ENCODE results near the gene TJP1. TPM values are rescaled to one million over a fixed set of nuclear protein-coding genes. Genes with fewer than 3 reads are reported as not detected.
A peak's percentile ranks its signal among the peaks of the same experiment; 100 is the strongest.

TJP1 gene
- total and polyA plus RNA-seq, 8 donors = 14.7 to 80.0 (median 39.0) TPM

DNA sequence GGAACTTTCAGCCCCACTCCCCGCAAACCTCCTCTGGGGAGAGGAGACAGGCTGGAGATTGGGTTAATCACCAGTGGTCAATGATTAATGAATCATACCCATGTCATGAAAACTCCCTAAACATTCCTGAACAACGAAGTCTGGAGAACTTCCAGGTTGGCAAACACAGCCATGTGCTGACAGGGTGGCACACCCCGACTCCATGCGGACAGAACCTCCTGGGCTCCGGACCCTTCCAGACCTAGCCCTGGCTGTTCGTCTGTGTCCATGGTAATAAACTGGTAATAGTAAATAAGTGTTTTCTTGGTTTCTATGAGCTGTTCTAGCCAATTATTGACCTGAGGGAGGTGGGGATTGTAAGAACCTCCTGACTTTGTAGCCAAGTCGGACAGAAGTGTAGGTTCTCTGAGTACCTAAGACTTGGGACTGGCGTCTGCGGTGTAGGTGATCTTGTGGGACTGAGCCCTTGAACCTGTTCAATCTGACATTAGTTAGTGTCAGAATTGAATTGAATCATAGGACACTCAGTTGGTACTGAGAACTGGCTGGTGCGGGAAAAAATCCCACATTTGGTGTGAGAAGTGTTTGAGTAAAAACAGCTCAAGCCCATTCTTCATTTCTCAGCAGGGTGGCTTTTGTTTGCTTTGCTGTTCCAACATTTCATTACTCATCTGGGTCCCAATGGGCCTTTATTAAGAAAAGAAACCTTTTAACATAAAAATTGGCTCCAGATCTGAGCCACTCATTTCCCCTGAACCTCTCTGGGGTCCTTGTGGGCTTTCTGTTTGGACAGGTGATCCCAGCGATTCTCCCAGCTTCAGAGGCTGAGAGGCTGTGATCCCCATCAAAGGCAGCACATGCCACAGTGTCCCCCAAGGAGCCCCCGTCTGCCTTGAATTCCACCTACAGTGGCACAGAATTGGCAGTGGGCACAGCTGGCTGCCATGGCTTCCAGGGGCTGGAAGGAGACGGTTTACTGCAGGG, 151.0 kb downstream of the TJP1 start:
- peak overlapping the region; percentile 54 to 90 (median 78) for H3K27ac ChIP-seq
- intact Hi-C loops (cut with DNase I) = no loop called here

GRCh38 chr15:29670266-29670665, 152.0 kb downstream of the TJP1 start:
- no peaks in the 10 kb centered on the region for H3K9me3 ChIP-seq
- TF ChIP-seq, protein P1, sequence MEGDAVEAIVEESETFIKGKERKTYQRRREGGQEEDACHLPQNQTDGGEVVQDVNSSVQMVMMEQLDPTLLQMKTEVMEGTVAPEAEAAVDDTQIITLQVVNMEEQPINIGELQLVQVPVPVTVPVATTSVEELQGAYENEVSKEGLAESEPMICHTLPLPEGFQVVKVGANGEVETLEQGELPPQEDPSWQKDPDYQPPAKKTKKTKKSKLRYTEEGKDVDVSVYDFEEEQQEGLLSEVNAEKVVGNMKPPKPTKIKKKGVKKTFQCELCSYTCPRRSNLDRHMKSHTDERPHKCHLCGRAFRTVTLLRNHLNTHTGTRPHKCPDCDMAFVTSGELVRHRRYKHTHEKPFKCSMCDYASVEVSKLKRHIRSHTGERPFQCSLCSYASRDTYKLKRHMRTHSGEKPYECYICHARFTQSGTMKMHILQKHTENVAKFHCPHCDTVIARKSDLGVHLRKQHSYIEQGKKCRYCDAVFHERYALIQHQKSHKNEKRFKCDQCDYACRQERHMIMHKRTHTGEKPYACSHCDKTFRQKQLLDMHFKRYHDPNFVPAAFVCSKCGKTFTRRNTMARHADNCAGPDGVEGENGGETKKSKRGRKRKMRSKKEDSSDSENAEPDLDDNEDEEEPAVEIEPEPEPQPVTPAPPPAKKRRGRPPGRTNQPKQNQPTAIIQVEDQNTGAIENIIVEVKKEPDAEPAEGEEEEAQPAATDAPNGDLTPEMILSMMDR (IDR thresholded peaks at IDR 0.05) = no peak
- FAIRE-seq (no peak), ATAC-seq (no peak), DNase-seq (no peak)
- no peaks in the 10 kb centered on the region for H3K27me3 ChIP-seq
- 78% methylated on average over 8 of the region's 8 CpGs for WGBS, 2 donors
- H3K27ac ChIP-seq = peak overlapping the region; percentile 54 to 90 (median 78)
- no peaks in the 10 kb centered on the region for H3K36me3 ChIP-seq
- no peak overlapping the region for H3K4me3 ChIP-seq
- intact Hi-C loops (cut with DNase I) = no loop called here
- H3K4me1 ChIP-seq = peaks cover 20 to 21% (median 20%) of the 10 kb centered on the region in 3 donors

More for the DNA sequence above, 151.0 kb downstream of the TJP1 start:
- H3K9me3 ChIP-seq = no peaks in the 10 kb centered on the region
- H3K4me3 ChIP-seq = peak overlapping the region in 2 of 4 donors; percentile 18 to 19
- H3K36me3 ChIP-seq = no peaks in the 10 kb centered on the region
- ATAC-seq (peak; percentile 72 to 81 (median 78)), DNase-seq (peak in 5 of 6 donors; percentile 72 to 93 (median 87)), FAIRE-seq (no peak)
- no peaks in the 10 kb centered on the region for H3K27me3 ChIP-seq
- H3K4me1 ChIP-seq = peaks cover 20 to 21% (median 20%) of the 10 kb centered on the region in 3 donors
- TF ChIP-seq, protein P1 (IDR thresholded peaks at IDR 0.05) = no peak
- WGBS, 2 donors = 23 to 26% methylated on average over 13 of the region's 13 CpGs

- intact Hi-C loops (cut with DNase I) = no loop called here
- Histone ChIP-seq H3K27me3 (no peaks in the 10 kb centered on the region), H3K4me3 (no peak overlapping the region), H3K4me1 (peaks cover 20 to 21% (median 20%) of the 10 kb centered on the region in 3 donors), H3K9me3 (no peaks in the 10 kb centered on the region), H3K36me3 (no peaks in the 10 kb centered on the region), H3K27ac (peak overlapping the region in 3 of 4 donors; percentile 75 to 90 (median 80))
- ATAC-seq (no peak), DNase-seq (no peak), FAIRE-seq (no peak)
- TF ChIP-seq, protein P1 (IDR thresholded peaks at IDR 0.05) = no peak
- 69 to 70% methylated on average over 9 of the region's 9 CpGs for WGBS, 2 donors
These were observed 152.4 kb downstream of the TJP1 start for GRCh38 chr15:29669823-29670222.

- DNase-seq (peak; percentile 79 to 92 (median 85)), FAIRE-seq (no peak)
These were observed 154.1 kb downstream of the TJP1 start for GRCh38 chr15:29668120-29668602.

More at GRCh38 chr15:29668120-29668602, 154.1 kb downstream of the TJP1 start:
- peak; percentile 79 to 91 (median 87) for ATAC-seq
- no peaks in the 10 kb centered on the region for H3K36me3 ChIP-seq
- H3K27me3 ChIP-seq = no peaks in the 10 kb centered on the region
- intact Hi-C loops (cut with DNase I) = no loop called here
- peaks cover 20 to 21% (median 20%) of the 10 kb centered on the region in 3 donors for H3K4me1 ChIP-seq
- TF ChIP-seq, protein P1 (IDR thresholded peaks at IDR 0.05) = peak; percentile 76 to 87 (median 84)
- H3K9me3 ChIP-seq = no peaks in the 10 kb centered on the region
- H3K27ac ChIP-seq = no peak overlapping the region
- H3K4me3 ChIP-seq = no peak overlapping the region
- WGBS, 2 donors = 31 to 32% methylated on average over 15 of the region's 15 CpGs
